Measurements from ENCODE around the gene AFAP1. TPM values are rescaled to one million over a fixed set of nuclear protein-coding genes. Genes with fewer than 3 reads are reported as not detected.

Gene AFAP1
- total RNA-seq, 2 experiments from 2014 or later: 5.8 to 5.9 TPM

DNA sequence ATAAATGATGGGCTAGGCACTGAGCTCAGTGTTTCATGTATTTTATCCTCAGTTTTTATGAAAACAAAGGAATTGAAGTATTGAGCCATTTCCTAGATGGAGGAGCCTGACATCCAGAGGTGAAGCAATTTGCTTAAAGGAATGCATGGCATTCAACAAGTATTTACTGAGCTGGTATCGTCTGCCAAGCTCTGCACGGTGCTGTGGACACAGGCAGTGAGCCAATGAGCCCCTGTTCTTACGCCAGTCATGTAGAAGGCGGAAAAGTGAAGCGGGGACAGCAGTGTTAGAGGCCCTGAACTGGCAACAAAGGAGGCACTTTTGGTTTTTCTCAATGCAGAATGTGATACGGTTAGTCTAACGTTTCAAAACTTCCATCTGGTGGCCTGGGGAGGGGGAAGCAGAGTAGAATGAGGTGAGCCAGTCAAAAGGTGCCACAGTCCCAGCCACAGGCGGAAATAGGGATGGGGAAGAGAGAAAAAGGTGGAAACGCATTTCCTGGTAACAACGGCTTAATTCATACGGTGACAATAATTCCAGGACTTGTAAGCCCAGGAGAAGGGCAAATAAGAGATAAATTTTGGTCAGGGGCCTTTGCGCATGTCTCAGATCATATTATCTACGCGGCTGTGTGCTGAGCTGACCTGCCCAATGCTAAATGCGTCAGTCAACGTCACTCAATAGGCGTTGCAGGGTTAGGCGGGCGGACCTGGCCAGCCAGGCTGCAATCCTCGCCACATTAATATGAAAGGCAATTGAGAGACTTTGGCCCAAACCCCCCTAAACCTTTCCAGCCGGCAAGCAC, 133.9 kb downstream of the AFAP1 start:
- H3K27ac Mint-ChIP-seq: no peak overlapping the region
- CTCF ChIA-PET: interaction anchor here (0.8 to 9.1 kb wide), 13 partner anchors 10 to 762 kb away, joined by 3 to 170 read pairs (median 7); partner anchors contain the start of gene TADA2B
- H3K4me3 Mint-ChIP-seq: no peak overlapping the region
- DNase-seq: no peak
- no peak for ATAC-seq
- no peaks in the 10 kb centered on the region for H3K36me3 Mint-ChIP-seq
- H3K27me3 Mint-ChIP-seq: no peaks in the 10 kb centered on the region
- peaks cover 10% of the 10 kb centered on the region for H3K4me1 Mint-ChIP-seq
- no peaks in the 10 kb centered on the region for H3K9me3 Mint-ChIP-seq (ENCODE audit: low read depth)

- Mint-ChIP-seq H3K4me3 (no peak overlapping the region), H3K27ac (no peak overlapping the region), H3K9me3 (ENCODE audit: low read depth) (no peaks in the 10 kb centered on the region), H3K27me3 (no peaks in the 10 kb centered on the region), H3K36me3 (no peaks in the 10 kb centered on the region), H3K4me1 (peaks cover 10% of the 10 kb centered on the region)
- DNase-seq (no peak), ATAC-seq (no peak)
- CTCF ChIA-PET: interaction anchor here (0.6 to 9.1 kb wide), 44 partner anchors 10 to 761 kb away, joined by 3 to 170 read pairs (median 5); partner anchors contain the start of gene TADA2B
Observed at GRCh38 chr4:7804756-7805385, 134.8 kb downstream of the AFAP1 start.

GRCh38 chr4:7803992-7804755, 135.5 kb downstream of the AFAP1 start:
- Mint-ChIP-seq H3K27me3 (no peaks in the 10 kb centered on the region), H3K4me1 (peaks cover 10% of the 10 kb centered on the region), H3K27ac (no peak overlapping the region), H3K9me3 (ENCODE audit: low read depth) (no peaks in the 10 kb centered on the region), H3K36me3 (no peaks in the 10 kb centered on the region), H3K4me3 (no peak overlapping the region)
- DNase-seq (peak; percentile 86), ATAC-seq (peak; percentile 77)
- CTCF ChIA-PET: interaction anchor here (0.6 to 9.1 kb wide), 41 partner anchors 9 to 615 kb away, joined by 3 to 170 read pairs (median 5); no protein-coding TSS in a partner anchor

DNA sequence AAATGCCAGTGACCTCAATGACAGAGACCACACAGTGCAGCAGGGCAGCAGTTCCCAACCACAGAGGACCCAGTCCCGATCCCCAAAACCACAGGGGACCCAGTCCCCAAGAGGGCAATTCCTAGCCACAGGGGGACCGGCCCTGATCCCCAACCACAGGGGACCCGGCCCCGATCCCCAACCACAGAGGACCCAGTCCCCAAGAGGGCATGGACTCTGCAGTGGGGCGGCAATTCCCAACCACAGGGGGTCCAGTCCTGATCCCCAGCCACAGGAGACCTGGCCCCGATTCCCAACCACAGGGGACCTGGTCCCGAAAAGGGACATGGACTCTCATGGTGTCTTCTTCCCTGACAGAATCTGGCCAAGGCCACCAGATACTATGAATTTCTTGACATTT, 136.3 kb downstream of the AFAP1 start:
- DNase-seq: no peak
- ATAC-seq: no peak
- Mint-ChIP-seq H3K4me1 (peaks cover 10% of the 10 kb centered on the region), H3K9me3 (ENCODE audit: low read depth) (no peaks in the 10 kb centered on the region), H3K4me3 (no peak overlapping the region), H3K36me3 (no peaks in the 10 kb centered on the region), H3K27me3 (no peaks in the 10 kb centered on the region), H3K27ac (no peak overlapping the region)
- CTCF ChIA-PET: interaction anchor here (1.0 to 9.1 kb wide), 26 partner anchors 9 to 213 kb away, joined by 3 to 170 read pairs (median 7); partner anchors contain the start of gene AFAP1

GRCh38 chr4:7802093-7802726, 137.5 kb downstream of the AFAP1 start:
- no peak overlapping the region for H3K4me3 Mint-ChIP-seq
- DNase-seq (peak; percentile 86), ATAC-seq (peak; percentile 91)
- CTCF ChIA-PET: interaction anchor here (0.6 to 9.1 kb wide), 55 partner anchors 8 to 1989 kb away, joined by 3 to 170 read pairs (median 4); partner anchors contain the start of gene AFAP1
- no peaks in the 10 kb centered on the region for H3K9me3 Mint-ChIP-seq (ENCODE audit: low read depth)
- H3K27ac Mint-ChIP-seq: peak overlapping the region; percentile 31
- no peaks in the 10 kb centered on the region for H3K27me3 Mint-ChIP-seq
- peaks cover 10% of the 10 kb centered on the region for H3K4me1 Mint-ChIP-seq
- no peaks in the 10 kb centered on the region for H3K36me3 Mint-ChIP-seq

DNA sequence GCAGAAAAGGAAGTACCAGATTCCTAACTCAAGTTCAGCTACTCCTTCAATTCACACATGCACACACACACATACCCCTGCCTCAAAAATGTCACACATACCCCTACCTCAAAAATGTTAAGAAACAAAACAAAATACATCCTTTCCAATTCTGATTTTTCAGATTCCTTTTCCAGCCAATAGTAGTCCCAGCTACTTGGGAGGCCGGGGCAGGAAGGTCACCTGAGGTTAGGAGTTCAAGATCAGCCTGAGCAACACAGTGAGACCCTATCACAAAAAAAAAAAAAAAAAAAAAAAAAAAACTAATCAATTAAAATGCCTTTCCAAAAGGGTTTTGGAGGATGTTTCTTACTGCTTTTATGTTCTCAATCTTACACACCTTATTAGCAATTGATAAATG, 138.0 kb downstream of the AFAP1 start:
- Mint-ChIP-seq H3K4me3 (no peak overlapping the region), H3K27me3 (no peaks in the 10 kb centered on the region), H3K27ac (peak overlapping the region; percentile 31), H3K36me3 (no peaks in the 10 kb centered on the region), H3K9me3 (ENCODE audit: low read depth) (no peaks in the 10 kb centered on the region), H3K4me1 (peaks cover 10% of the 10 kb centered on the region)
- no peak for ATAC-seq
- no peak for DNase-seq
- CTCF ChIA-PET: interaction anchor here (0.6 to 9.1 kb wide), 37 partner anchors 7 to 631 kb away, joined by 3 to 170 read pairs (median 5); partner anchors contain the start of gene AFAP1

DNA sequence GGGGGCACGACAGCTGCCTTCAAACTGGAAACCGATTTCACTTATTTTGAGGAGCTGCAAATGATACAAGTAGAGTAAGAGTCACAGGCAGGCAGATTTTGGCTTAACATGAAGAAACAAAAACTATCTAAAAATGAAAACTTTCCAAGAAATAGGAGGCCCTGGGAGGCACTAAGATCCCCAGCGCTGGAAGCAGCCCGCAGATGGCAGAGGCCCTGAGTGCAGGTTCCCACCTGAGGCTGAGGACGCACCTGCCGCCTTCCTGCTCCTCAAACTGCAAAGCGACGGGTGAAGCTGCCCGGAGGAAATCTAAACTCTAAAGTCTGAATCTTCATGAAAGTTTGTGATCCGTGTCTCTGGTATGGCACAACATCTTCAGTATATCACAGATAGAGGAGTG, 138.7 kb downstream of the AFAP1 start:
- no peaks in the 10 kb centered on the region for H3K36me3 Mint-ChIP-seq
- H3K27me3 Mint-ChIP-seq: no peaks in the 10 kb centered on the region
- H3K4me3 Mint-ChIP-seq: no peak overlapping the region
- no peak for ATAC-seq
- H3K4me1 Mint-ChIP-seq: peaks cover 10% of the 10 kb centered on the region
- no peak overlapping the region for H3K27ac Mint-ChIP-seq
- no peak for DNase-seq
- CTCF ChIA-PET: interaction anchor here (0.6 to 9.1 kb wide), 10 partner anchors 8 to 302 kb away, joined by 3 to 170 read pairs (median 25); no protein-coding TSS in a partner anchor
- H3K9me3 Mint-ChIP-seq (ENCODE audit: low read depth): no peaks in the 10 kb centered on the region

GRCh38 chr4:7800410-7800809, 139.3 kb downstream of the AFAP1 start:
- Mint-ChIP-seq H3K36me3 (no peaks in the 10 kb centered on the region), H3K27me3 (no peaks in the 10 kb centered on the region), H3K27ac (no peak overlapping the region), H3K9me3 (ENCODE audit: low read depth) (no peaks in the 10 kb centered on the region), H3K4me1 (peaks cover 10% of the 10 kb centered on the region), H3K4me3 (no peak overlapping the region)
- CTCF ChIA-PET: interaction anchor here (0.8 to 9.1 kb wide), 5 partner anchors 31 to 187 kb away, joined by 3 to 170 read pairs (median 82); no protein-coding TSS in a partner anchor
- ATAC-seq: no peak
- no peak for DNase-seq

DNA sequence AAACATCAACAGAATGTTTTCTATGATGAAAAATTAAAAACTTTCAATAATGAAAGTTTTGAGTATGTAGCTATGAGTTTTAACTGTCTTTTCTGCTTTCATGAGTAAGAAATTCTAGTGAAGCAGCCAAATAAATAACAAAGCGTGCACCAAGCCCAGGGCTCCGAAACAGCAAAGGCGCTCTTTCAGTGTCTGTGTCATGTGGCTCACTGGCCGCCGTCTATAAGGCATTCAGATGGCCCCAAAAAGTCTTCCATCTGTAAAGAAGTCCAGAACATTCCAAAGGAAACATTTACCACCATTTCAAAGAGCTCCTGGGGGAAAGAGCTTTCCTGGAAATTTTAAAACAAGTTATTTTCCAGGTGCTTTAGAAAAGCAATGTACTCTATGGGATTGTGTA, 139.9 kb downstream of the AFAP1 start:
- H3K4me3 Mint-ChIP-seq: no peak overlapping the region
- peaks cover 10% of the 10 kb centered on the region for H3K4me1 Mint-ChIP-seq
- CTCF ChIA-PET: interaction anchor here (0.8 to 9.1 kb wide), 3 partner anchors 32 to 188 kb away, joined by 3 to 170 read pairs (median 82); no protein-coding TSS in a partner anchor
- H3K27ac Mint-ChIP-seq: no peak overlapping the region
- no peaks in the 10 kb centered on the region for H3K36me3 Mint-ChIP-seq
- no peaks in the 10 kb centered on the region for H3K9me3 Mint-ChIP-seq (ENCODE audit: low read depth)
- no peaks in the 10 kb centered on the region for H3K27me3 Mint-ChIP-seq
- no peak for DNase-seq
- ATAC-seq: no peak

DNA sequence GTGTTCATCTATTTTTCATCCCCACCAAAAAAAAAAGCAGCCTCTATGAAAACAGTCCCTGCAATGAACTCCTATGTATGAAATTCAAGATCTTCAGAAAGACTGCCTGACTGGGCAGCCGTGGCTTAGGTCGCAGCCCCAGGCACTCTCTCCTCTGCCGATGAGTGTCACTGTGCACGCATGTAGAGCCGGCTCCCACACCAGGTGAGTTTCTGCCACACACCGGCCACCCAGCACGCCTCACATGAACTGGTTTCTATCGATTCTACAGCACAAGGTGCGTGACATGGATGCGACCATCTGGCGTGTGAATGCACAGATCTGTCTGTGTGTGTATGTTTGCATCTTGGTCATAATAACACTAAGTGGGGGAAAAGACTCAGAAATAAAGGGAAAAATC, 140.4 kb downstream of the AFAP1 start:
- H3K9me3 Mint-ChIP-seq (ENCODE audit: low read depth): no peaks in the 10 kb centered on the region
- no peaks in the 10 kb centered on the region for H3K27me3 Mint-ChIP-seq
- CTCF ChIA-PET: interaction anchor here (7.2 to 9.1 kb wide), 2 partner anchors 39 to 188 kb away, joined by 82 to 170 read pairs; no protein-coding TSS in a partner anchor
- ATAC-seq (no peak), DNase-seq (no peak)
- H3K36me3 Mint-ChIP-seq: no peaks in the 10 kb centered on the region
- peaks cover 10% of the 10 kb centered on the region for H3K4me1 Mint-ChIP-seq
- H3K4me3 Mint-ChIP-seq: no peak overlapping the region
- H3K27ac Mint-ChIP-seq: no peak overlapping the region

DNA sequence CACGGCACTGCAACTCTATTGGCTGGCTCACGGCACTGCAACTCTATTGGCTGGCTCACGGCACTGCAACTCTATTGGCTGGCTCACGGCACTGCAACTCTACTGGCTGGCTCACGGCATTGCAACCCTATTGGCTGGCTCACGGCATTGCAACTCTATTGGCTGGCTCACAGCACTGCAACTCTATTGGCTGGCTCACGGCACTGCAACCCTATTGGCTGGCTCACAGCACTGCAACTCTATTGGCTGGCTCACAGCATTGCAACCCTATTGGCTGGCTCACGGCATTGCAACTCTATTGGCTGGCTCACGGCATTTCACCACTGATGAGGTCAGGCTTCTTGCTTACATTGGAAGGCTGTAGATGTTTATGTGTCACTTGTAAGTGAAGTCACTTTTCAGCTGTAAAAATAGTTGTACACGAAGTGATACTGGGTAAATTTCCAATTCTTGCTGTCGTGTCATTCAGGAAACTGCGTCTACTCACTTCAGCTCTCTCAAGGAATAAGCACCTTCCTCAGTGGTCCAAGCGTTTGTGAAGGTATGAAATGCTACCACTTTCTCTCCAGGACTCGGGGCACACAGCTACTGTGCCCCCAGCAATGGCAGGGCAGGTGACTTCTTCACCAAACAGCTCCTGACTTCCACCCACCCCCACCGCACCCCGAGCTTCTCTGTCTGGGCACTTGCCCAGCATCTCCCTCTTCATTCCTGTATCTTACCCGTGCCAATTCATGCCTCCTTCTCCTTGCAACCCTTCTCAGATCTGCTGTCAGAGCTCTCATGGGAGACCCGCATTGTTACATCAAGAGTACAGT, 141.3 kb downstream of the AFAP1 start:
- H3K27me3 Mint-ChIP-seq: no peaks in the 10 kb centered on the region

GRCh38 chr4:7797330-7797729, 142.3 kb downstream of the AFAP1 start:
- CTCF ChIA-PET: no interaction called here

More for the DNA sequence above, 141.3 kb downstream of the AFAP1 start:
- H3K9me3 Mint-ChIP-seq (ENCODE audit: low read depth): no peaks in the 10 kb centered on the region
- CTCF ChIA-PET: interaction anchor here (0.6 to 7.2 kb wide), 4 partner anchors 11 to 572 kb away, joined by 3 to 82 read pairs (median 3); no protein-coding TSS in a partner anchor
- no peaks in the 10 kb centered on the region for H3K36me3 Mint-ChIP-seq
- H3K4me1 Mint-ChIP-seq: peaks cover 5% of the 10 kb centered on the region
- ATAC-seq (no peak), DNase-seq (no peak)
- no peak overlapping the region for H3K4me3 Mint-ChIP-seq
- no peak overlapping the region for H3K27ac Mint-ChIP-seq

More at GRCh38 chr4:7797330-7797729, 142.3 kb downstream of the AFAP1 start:
- Mint-ChIP-seq H3K9me3 (ENCODE audit: low read depth) (no peaks in the 10 kb centered on the region), H3K4me1 (peaks cover 5% of the 10 kb centered on the region), H3K36me3 (no peaks in the 10 kb centered on the region), H3K27me3 (no peaks in the 10 kb centered on the region), H3K4me3 (no peak overlapping the region), H3K27ac (no peak overlapping the region)
- DNase-seq: no peak
- ATAC-seq: no peak
